GM19328 (cell line): ENCODE data around the gene MYO1D.
"Not testable (repeated sequence)": the region's sequence is repeated elsewhere in the genome, so short reads cannot be mapped to it uniquely, and the experiment has no call there.

ENCODE experiments used
- ATAC-seq: cut with Tn5 transposase; IDR thresholded peaks from one replicate; pipeline ENCODE4 v1.9.1; 2021; ENCODE audit warnings: mild to moderate bottlenecking, moderate library complexity; ENCODE audit not compliant: unreplicated experiment

Gene MYO1D

GRCh38 chr17:32481193-32481592, 395.7 kb downstream of the MYO1D start:
- no peak for ATAC-seq

- ATAC-seq: no peak
These were observed 397.8 kb downstream of the MYO1D start for GRCh38 chr17:32479074-32479617.

GRCh38 chr17:32477220-32477619, 399.7 kb downstream of the MYO1D start:
- no peak for ATAC-seq

- ATAC-seq: no peak
These were observed 401.7 kb downstream of the MYO1D start for GRCh38 chr17:32475258-32475657.

GRCh38 chr17:32471652-32472051, 405.3 kb downstream of the MYO1D start:
- ATAC-seq: no peak

GRCh38 chr17:32470405-32471167, 406.3 kb downstream of the MYO1D start:
- ATAC-seq: no peak

GRCh38 chr17:32467949-32468348, 409.0 kb downstream of the MYO1D start:
- ATAC-seq: no peak

GRCh38 chr17:32464374-32464773, 412.6 kb downstream of the MYO1D start:
- no peak for ATAC-seq

- no peak for ATAC-seq
These were observed 413.6 kb downstream of the MYO1D start for GRCh38 chr17:32463304-32463703.

- no peak for ATAC-seq
These were observed 414.9 kb downstream of the MYO1D start for GRCh38 chr17:32461853-32462617.

- ATAC-seq: no peak
These were observed 415.4 kb downstream of the MYO1D start for GRCh38 chr17:32461498-32461852.

- ATAC-seq: no peak
These were observed 416.9 kb downstream of the MYO1D start for GRCh38 chr17:32460054-32460453.

GRCh38 chr17:32458371-32458770, 418.6 kb downstream of the MYO1D start:
- no peak for ATAC-seq

GRCh38 chr17:32453370-32453769, 423.6 kb downstream of the MYO1D start:
- no peak for ATAC-seq

GRCh38 chr17:32452281-32452680, 424.6 kb downstream of the MYO1D start:
- no peak for ATAC-seq

- ATAC-seq: no peak
These were observed 425.0 kb downstream of the MYO1D start for GRCh38 chr17:32451879-32452278.

- not testable (repeated sequence) for ATAC-seq
These were observed 426.5 kb downstream of the MYO1D start for GRCh38 chr17:32450379-32450778.

- ATAC-seq: no peak
These were observed 427.0 kb downstream of the MYO1D start for GRCh38 chr17:32449963-32450362.

GRCh38 chr17:32446949-32447348, 430.0 kb downstream of the MYO1D start:
- no peak for ATAC-seq

- no peak for ATAC-seq
These were observed 431.0 kb downstream of the MYO1D start for GRCh38 chr17:32445971-32446370.

GRCh38 chr17:32445497-32445896, 431.4 kb downstream of the MYO1D start:
- no peak for ATAC-seq

GRCh38 chr17:32445074-32445415, 431.9 kb downstream of the MYO1D start:
- ATAC-seq: no peak
